UCSD-AML1 (cell line): ENCODE measurements around the gene TMEM42.

Experiments
- DNase-seq: peaks from one replicate; lab custom pipeline; 2025; ENCODE audit not compliant: unreplicated experiment; lab: John Stamatoyannopoulos, UW

The TMEM42 gene

GRCh38 chr3:44870375-44871061, 8.8 kb downstream of the TMEM42 start:
- no peak for DNase-seq

- DNase-seq, result no peak
Measured at GRCh38 chr3:44874308-44874707, 12.6 kb downstream of the TMEM42 start, which contains the start of gene TGM4. TGM4 (plus strand) TSS chr3:44874608; CDS start chr3:44874679, 71 bp downstream.

GRCh38 chr3:44875596-44875995, 13.9 kb downstream of the TMEM42 start:
- no peak for DNase-seq

DNA sequence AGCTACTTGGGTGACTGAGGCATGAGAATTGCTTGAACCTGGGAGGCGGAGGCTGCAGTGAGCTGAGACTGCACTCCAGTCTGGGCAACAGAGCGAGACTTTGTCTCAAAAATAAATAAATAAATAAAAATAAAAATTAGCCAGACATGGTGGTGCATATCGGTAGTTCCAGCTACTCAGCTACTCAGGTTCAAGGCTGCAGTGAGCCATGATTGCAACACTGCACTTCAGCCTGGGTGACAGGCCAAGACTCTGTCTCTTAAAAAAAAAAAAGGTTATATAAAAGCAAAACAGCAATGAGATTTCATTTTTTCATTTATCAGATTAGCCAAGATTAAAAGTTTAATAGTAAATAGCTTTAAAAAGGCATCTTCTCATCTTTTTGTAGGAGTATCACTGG, 15.6 kb downstream of the TMEM42 start:
- no peak for DNase-seq

DNA sequence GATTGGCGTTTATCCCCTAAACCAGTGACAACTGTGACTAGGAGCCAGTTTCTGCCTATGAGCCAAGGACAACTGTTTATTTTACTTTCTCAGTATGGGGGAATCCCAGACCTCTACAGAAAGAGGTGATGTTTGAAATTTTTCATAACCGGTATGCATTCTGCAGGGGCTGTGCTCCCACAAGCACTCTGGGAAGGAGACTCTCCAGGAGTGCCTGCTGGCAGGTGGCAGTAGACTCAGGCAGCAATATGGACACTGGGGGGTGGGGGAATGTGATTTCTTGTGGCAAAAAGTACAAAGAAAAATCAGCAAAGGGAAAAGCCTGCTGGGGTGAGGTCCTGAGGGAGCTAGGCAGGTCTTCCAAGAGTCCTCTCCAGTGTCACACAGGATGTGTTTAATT, 18.6 kb downstream of the TMEM42 start:
- DNase-seq, result no peak

DNA sequence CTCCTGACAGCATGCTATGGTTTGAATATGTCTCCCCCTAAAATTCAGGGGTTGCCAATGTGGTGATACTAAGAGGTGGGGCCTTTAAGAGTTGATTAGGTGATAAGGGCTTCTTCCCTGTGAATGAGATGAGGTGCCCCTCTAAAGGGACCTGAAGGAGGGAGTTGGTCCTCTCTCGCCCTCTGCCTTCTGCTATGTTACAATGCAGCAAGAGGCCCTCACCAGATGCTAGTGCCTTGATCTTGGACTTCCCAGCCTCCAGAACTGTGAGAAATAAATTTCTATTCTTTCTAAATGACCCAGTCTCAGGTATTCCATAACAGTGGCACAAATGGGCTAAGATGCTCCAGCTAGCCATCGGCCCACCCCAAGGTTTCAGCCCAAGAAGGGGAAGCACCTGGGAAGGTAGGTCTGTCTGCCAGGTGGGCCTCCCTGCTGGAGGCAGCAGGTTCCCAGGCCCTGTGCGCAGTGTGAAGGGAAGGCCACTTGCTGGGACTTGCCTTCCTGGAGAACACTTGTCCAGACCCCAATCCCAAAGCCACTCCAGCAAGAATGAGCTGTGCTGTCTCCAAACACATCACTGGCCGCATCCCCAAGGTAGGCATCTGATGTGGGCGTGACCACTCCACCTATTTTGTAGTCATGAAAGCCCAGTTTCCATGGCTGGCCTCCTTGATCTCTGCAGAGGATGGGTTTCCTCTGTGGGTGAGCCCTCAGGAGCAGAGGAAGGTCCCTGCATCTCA, 21.7 kb downstream of the TMEM42 start:
- DNase-seq, result no peak

DNA sequence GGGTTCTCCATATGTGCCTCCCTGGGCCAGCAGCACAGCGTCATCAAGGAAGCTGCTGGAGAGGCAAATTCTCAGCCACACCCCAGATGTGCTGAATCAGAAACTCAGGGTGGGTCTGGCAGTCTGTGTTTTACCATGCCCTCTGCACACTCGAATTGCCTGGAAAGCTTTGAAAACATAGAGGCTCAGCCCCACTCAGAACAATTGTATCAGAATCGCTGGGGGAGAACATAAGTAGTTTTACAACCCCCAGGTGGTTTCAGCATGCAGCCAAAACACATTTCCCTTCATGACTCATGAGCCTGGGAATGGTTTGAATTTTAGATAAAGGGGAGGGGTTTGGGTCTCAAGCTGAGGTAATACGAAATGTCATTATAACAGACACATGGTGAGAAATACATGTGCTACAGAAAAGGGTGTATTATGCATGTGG, 22.3 kb downstream of the TMEM42 start:
- no peak for DNase-seq

DNA sequence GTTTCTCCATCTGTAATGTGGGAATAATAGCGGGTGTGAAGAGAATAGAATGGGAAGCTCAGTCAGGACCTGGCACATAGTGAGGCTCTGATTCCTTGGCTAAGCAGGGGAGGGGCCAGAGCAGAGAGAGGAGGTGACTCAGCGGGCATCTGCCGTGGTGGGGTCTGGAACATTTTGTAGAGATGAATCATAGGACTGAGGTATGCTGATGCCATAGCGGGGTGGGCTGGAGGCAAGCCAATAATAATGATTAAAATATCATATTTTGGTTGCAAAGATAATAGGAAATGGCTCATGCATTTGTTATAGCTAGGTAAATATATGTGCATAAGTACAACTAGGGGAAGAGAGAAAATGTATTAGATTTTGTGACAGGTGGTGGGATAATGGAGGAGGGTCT, 23.9 kb downstream of the TMEM42 start:
- no peak for DNase-seq

GRCh38 chr3:44886561-44886960, 24.8 kb downstream of the TMEM42 start:
- no peak for DNase-seq

DNA sequence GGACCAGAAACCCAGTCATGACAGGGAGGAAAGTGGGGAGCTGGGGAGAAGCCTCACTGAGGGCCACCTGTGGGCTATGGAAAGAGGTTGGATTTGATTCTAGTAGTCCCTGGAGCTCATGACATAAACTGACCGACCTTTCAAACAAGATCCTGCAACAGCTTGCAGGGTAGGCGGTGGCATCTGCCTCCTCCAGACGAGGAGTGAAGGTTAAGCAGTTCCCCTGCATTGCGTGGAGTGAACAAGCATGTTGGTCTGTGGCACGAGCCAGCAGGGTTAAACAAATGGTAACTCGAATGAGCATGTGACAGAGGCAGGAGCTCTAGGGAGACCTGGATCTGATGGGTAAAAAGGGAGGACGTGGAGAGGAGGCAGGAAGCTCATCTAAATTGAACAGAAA, 25.4 kb downstream of the TMEM42 start:
- no peak for DNase-seq

- DNase-seq, result no peak
Measured at GRCh38 chr3:44890258-44890657, 28.5 kb downstream of the TMEM42 start.

GRCh38 chr3:44890852-44891251, 29.1 kb downstream of the TMEM42 start:
- peak; percentile 31 for DNase-seq

- no peak for DNase-seq
Measured at GRCh38 chr3:44892689-44893088, 31.0 kb downstream of the TMEM42 start.

DNA sequence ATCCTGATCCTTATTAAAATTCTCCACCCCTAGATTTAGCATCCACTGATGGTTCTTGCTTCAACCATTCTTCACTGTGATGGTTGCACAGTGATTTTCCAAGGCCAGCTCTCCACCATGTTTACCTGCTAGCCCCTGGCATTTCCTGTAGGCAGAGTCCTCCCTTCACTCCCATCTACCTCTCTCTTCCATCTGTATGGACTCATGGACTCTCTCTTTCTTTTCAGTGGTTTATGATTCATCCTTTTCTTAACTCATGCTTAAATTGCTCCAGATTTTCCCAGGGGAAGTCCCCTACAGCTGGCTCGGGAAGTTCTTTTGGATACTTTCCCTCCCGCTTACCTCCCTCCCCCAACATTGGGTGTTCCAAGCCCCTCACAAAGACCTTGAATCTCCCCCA, 31.4 kb downstream of the TMEM42 start:
- DNase-seq, result no peak

- no peak for DNase-seq
Measured at GRCh38 chr3:44894485-44894884, 32.8 kb downstream of the TMEM42 start.

DNA sequence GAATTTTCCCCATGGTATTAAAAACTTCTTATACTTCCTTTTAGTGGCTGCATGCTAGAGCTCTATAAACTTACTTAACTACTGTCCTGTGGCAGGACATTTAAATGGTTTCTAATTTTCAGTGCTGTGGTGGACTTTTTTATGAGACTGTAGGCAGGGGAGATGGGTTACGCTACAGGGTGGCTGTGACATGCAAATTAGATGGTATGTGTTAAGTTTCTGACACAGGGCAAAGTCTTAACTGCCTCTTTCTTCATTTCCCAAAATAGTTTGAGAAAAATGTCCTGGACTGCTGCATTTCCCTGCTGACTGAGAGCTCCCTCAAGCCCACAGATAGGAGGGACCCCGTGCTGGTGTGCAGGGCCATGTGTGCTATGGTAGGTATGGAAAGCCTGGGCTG, 34.7 kb downstream of the TMEM42 start:
- DNase-seq, result no peak

GRCh38 chr3:44899683-44900367, 38.1 kb downstream of the TMEM42 start:
- DNase-seq, result no peak

GRCh38 chr3:44902628-44903027, 40.9 kb downstream of the TMEM42 start:
- DNase-seq, result no peak

DNA sequence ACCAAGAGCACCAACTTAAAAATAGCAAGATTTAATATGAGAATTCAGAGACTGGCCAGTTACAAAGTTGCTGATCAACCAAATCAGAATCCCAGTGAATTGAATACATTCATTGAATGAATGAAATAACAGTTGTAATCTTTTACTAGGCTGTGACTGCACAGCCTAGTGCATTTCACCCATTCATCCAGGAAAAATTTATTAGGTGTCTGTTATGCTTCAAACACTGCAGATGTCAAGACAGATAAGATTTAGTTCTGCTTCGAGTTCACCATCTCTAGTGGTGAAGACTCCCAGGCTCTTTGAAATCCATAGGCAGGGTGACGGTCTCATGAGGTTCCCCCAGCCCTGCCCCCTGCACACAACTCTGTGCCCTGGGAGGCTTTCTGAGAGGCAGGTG, 41.6 kb downstream of the TMEM42 start:
- DNase-seq, result no peak

- no peak for DNase-seq
Measured at GRCh38 chr3:44903751-44904150, 42.0 kb downstream of the TMEM42 start.

DNA sequence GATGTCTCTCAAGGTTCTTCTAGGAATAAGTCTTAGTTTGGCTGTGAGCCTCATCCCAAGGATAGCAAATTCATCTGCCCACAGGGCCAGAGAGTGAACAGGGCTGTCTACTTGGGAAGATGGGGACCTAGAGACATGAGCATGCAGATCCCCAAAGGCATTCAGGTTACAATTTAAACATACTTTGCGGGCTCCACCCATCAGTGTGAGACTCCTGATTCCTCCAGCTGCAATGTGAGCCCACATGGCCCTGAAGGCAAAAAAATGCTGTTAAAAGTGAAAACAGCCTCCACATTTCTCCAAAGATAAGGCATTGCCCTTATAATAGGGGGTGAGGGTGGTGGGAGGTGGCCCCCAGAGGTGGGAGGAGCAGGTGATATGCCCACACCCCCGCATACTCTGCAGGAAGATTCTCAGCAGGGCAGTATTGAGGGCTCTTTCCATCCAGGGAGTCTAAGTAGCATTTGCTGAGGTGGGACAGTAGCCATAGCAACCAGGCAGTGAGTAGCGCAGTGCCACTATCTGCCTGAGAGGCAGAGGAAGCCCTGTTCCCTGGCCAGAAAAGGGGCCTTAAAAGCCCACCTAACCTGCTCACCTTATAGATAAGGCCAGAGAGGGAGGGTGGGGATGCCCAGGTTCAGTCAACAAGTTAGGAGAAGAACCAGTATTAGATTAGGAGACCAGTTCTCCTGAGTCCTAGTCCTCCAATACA, 43.9 kb downstream of the TMEM42 start:
- DNase-seq, result no peak
